WTC11 (cell line): ENCODE results near the gene PSMD11.

Source experiments
- NR3C1 ChIP-seq: sonication (generic); formaldehyde crosslinking; conservative IDR thresholded peaks from 2 replicates; pipeline ENCODE4 v1.8.1; 2023; ENCODE audit warnings: low read depth, mild to moderate bottlenecking, missing genetic modification reagents
- TP53 ChIP-seq: sonication (generic); formaldehyde crosslinking; IDR thresholded peaks from 2 replicates; pipeline ENCODE4 v1.8.1; 2023; ENCODE audit warnings: mild to moderate bottlenecking, missing genetic modification reagents
- TF ChIP-seq, protein P1 (sequence below): sonication (generic); formaldehyde crosslinking; IDR thresholded peaks from 2 replicates; pipeline ENCODE4 v1.8.1; 2023; ENCODE audit warnings: mild to moderate bottlenecking, missing genetic modification reagents, moderate library complexity
- TF ChIP-seq, protein P2 (sequence below): fragments of 200-600 bp; IDR thresholded peaks from 2 replicates; pipeline ENCODE4 v1.8.0; 2022; ENCODE audit warnings: antibody characterized with exemption

DNA sequence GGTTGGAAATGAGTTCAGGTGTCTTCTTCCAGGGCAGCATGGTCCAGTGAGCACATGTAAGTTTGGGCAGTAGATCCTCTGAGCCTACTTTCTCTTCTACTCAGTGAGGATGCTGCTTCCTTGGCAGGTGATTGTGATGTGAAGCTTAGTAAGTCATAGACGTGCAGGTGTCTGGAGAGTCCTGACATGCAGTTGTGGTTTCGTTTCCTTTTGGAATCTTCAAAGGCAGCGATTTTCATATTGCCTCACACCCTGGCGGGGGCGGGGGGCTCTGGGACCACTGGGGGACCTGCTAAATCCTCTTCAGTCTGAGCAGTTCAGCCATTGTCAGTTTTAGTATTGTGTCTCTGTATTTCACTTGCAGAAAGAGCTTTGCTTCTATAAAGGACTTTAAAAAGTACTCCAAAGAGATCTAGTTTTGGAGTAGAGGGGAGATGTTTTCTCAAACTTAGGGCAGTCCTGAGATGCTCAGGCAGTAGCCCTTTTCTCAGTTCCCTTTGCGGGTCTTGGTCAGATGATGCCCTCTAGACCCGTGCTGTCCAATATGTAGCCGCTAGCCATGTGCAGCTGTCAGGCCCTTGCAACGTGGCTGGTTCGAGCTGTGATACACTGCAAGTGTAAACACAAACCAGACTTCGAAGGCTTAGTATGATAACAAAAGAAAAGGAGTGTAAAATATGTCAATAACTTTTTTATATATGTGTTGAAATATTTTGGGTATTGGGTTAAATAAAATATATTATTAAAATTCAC lies 38.4 kb downstream of the PSMD11 start:
- TF ChIP-seq TP53 (CRISPR knock-in tag), result no peak
- TF ChIP-seq, protein P1, sequence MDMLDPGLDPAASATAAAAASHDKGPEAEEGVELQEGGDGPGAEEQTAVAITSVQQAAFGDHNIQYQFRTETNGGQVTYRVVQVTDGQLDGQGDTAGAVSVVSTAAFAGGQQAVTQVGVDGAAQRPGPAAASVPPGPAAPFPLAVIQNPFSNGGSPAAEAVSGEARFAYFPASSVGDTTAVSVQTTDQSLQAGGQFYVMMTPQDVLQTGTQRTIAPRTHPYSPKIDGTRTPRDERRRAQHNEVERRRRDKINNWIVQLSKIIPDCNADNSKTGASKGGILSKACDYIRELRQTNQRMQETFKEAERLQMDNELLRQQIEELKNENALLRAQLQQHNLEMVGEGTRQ (CRISPR knock-in tag), result no peak
- TF ChIP-seq, protein P2, sequence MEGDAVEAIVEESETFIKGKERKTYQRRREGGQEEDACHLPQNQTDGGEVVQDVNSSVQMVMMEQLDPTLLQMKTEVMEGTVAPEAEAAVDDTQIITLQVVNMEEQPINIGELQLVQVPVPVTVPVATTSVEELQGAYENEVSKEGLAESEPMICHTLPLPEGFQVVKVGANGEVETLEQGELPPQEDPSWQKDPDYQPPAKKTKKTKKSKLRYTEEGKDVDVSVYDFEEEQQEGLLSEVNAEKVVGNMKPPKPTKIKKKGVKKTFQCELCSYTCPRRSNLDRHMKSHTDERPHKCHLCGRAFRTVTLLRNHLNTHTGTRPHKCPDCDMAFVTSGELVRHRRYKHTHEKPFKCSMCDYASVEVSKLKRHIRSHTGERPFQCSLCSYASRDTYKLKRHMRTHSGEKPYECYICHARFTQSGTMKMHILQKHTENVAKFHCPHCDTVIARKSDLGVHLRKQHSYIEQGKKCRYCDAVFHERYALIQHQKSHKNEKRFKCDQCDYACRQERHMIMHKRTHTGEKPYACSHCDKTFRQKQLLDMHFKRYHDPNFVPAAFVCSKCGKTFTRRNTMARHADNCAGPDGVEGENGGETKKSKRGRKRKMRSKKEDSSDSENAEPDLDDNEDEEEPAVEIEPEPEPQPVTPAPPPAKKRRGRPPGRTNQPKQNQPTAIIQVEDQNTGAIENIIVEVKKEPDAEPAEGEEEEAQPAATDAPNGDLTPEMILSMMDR, result no peak
- TF ChIP-seq NR3C1 (CRISPR knock-in tag), result no peak
